Loucy (cell line): ENCODE results near the gene RPS6KA3.

Experiments
- EZH2phosphoT487 ChIP-seq: fragments of 200-600 bp; IDR thresholded peaks from 2 replicates; pipeline ENCODE4 v1.6.1; 2018; ENCODE audit warnings: antibody characterized with exemption, mild to moderate bottlenecking, moderate library complexity, borderline replicate concordance
- TF ChIP-seq, protein P1 (sequence below): fragments of 200-600 bp; sonication (generic); conservative IDR thresholded peaks from 2 replicates; pipeline ENCODE4 v1.5.1; 2014; ENCODE audit warnings: mild to moderate bottlenecking, antibody characterized with exemption, low read length

DNA sequence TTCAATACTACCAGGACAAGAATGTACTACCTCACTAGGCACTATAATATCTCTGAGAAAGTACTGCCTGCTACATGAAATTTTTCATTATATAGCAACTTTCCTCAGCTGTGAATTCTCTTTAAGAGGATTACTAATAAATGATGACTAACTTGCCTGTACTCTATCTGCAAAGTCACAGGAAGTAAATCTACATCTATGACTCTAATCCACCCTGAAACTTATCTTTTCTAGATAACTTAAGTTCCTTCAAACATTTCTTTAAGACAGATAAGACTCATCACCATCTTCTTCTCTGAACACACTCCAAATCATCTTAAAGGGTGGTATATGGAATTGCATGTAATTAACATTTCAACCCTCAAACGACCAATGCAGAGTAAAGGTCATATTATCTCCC is 28.8 kb downstream of the RPS6KA3 start:
- TF ChIP-seq, protein P1, sequence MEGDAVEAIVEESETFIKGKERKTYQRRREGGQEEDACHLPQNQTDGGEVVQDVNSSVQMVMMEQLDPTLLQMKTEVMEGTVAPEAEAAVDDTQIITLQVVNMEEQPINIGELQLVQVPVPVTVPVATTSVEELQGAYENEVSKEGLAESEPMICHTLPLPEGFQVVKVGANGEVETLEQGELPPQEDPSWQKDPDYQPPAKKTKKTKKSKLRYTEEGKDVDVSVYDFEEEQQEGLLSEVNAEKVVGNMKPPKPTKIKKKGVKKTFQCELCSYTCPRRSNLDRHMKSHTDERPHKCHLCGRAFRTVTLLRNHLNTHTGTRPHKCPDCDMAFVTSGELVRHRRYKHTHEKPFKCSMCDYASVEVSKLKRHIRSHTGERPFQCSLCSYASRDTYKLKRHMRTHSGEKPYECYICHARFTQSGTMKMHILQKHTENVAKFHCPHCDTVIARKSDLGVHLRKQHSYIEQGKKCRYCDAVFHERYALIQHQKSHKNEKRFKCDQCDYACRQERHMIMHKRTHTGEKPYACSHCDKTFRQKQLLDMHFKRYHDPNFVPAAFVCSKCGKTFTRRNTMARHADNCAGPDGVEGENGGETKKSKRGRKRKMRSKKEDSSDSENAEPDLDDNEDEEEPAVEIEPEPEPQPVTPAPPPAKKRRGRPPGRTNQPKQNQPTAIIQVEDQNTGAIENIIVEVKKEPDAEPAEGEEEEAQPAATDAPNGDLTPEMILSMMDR, result no peak
- no peak for TF ChIP-seq EZH2phosphoT487
